ENCODE measurements around the gene OVAAL. TPM values are rescaled to one million over a fixed set of nuclear protein-coding genes. Genes with fewer than 3 reads are reported as not detected.

OVAAL gene
- total RNA-seq, 1 donor from 2014 or later: not detected

DNA sequence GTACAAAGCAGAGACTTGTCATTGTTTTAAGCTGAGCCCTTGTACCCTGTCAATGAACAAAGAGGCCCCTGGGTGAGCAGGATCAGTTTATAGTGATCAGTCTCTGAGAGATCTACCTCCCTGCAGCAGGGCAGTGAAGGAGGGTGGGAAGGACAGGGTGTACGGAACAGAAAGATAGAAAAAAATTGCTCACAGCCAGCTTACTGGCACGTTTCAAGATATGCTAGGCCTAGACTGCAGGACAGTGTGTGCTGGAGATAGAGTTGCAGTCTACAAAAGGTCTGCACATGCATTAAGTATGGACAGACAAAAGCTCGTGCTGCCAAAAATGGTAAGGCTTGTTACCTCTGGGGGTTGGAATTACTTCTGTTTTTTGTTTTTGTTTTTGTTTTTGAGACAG, 34.6 kb downstream of the OVAAL start:
- no peaks in the 10 kb centered on the region for H3K79me2 ChIP-seq (ENCODE audit: insufficient read depth, low read length)
- H3K9ac ChIP-seq (ENCODE audit: low read length): no peak overlapping the region
- H3K9me3 Mint-ChIP-seq (ENCODE audit: unreplicated experiment): peaks cover under 1% of the 10 kb centered on the region
- no peaks in the 10 kb centered on the region for H3K27me3 ChIP-seq (ENCODE audit: insufficient read depth, low read length)
- no peak overlapping the region for H3K27ac Mint-ChIP-seq (ENCODE audit: unreplicated experiment)
- H3K9me3 ChIP-seq (ENCODE audit: insufficient read depth, low read depth, low read length): peaks cover 2% of the 10 kb centered on the region
- H4K20me1 ChIP-seq (ENCODE audit: insufficient read depth, low read length): no peaks in the 10 kb centered on the region
- H3K36me3 ChIP-seq (ENCODE audit: insufficient read depth, low read length): no peaks in the 10 kb centered on the region
- FAIRE-seq: no peak
- H3K4me1 Mint-ChIP-seq (ENCODE audit: low read depth, unreplicated experiment): peaks cover 6% of the 10 kb centered on the region
- no peak for TF ChIP-seq EZH2 (IDR thresholded peaks at IDR 0.05; ENCODE audit: insufficient read depth, low read length)
- TF ChIP-seq, protein P1, sequence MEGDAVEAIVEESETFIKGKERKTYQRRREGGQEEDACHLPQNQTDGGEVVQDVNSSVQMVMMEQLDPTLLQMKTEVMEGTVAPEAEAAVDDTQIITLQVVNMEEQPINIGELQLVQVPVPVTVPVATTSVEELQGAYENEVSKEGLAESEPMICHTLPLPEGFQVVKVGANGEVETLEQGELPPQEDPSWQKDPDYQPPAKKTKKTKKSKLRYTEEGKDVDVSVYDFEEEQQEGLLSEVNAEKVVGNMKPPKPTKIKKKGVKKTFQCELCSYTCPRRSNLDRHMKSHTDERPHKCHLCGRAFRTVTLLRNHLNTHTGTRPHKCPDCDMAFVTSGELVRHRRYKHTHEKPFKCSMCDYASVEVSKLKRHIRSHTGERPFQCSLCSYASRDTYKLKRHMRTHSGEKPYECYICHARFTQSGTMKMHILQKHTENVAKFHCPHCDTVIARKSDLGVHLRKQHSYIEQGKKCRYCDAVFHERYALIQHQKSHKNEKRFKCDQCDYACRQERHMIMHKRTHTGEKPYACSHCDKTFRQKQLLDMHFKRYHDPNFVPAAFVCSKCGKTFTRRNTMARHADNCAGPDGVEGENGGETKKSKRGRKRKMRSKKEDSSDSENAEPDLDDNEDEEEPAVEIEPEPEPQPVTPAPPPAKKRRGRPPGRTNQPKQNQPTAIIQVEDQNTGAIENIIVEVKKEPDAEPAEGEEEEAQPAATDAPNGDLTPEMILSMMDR (IDR thresholded peaks at IDR 0.05; ENCODE audit: insufficient read depth, low read depth, low read length): no peak
- H2AFZ ChIP-seq (ENCODE audit: low read depth, low read length): peak overlapping the region; percentile 14
- no peaks in the 10 kb centered on the region for H3K36me3 Mint-ChIP-seq (ENCODE audit: low read depth, unreplicated experiment)
- H3K4me1 ChIP-seq (ENCODE audit: insufficient read depth, low read length): no peaks in the 10 kb centered on the region
- H3K4me3 ChIP-seq (ENCODE audit: insufficient read depth, low read depth, low read length): no peak overlapping the region
- no peaks in the 10 kb centered on the region for H3K27me3 Mint-ChIP-seq (ENCODE audit: low read depth, unreplicated experiment)
- DNase-seq (ENCODE audit: low read depth): no peak
- H3K4me3 Mint-ChIP-seq (ENCODE audit: unreplicated experiment): no peak overlapping the region
- H3K27ac ChIP-seq (ENCODE audit: low read depth, low read length): no peak overlapping the region
- no peak overlapping the region for H3K4me2 ChIP-seq (ENCODE audit: low read length)

DNA sequence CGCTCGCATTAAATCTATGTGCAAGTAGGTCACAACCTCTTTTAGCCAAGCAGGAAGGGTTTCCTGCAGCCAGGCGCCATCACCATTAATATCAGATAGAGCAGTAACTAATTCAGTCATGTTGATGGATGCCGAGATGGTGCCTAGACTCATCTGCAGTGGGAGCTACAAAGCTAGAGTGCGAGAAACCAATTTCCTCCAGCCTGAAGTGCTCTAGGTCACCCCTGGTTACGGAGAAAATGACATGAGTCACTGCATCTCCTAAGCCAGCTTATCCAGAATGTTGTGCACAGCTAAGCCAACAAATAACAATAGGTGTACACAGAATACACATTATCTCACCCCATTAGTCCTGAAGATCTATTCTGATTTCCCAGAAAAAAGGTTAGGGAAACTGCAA, 36.0 kb downstream of the OVAAL start:
- Histone ChIP-seq H3K79me2 (ENCODE audit: insufficient read depth, low read length) (no peaks in the 10 kb centered on the region), H4K20me1 (ENCODE audit: insufficient read depth, low read length) (no peaks in the 10 kb centered on the region), H3K36me3 (ENCODE audit: insufficient read depth, low read length) (no peaks in the 10 kb centered on the region), H3K27ac (ENCODE audit: low read depth, low read length) (no peak overlapping the region), H3K4me1 (ENCODE audit: insufficient read depth, low read length) (no peaks in the 10 kb centered on the region), H2AFZ (ENCODE audit: low read depth, low read length) (no peak overlapping the region), H3K9ac (ENCODE audit: low read length) (no peak overlapping the region), H3K9me3 (ENCODE audit: insufficient read depth, low read depth, low read length) (no peaks in the 10 kb centered on the region), H3K27me3 (ENCODE audit: insufficient read depth, low read length) (no peaks in the 10 kb centered on the region), H3K4me2 (ENCODE audit: low read length) (no peak overlapping the region), H3K4me3 (ENCODE audit: insufficient read depth, low read depth, low read length) (no peak overlapping the region)
- Mint-ChIP-seq H3K27ac (ENCODE audit: unreplicated experiment) (no peak overlapping the region), H3K27me3 (ENCODE audit: low read depth, unreplicated experiment) (no peaks in the 10 kb centered on the region), H3K4me3 (ENCODE audit: unreplicated experiment) (no peak overlapping the region), H3K4me1 (ENCODE audit: low read depth, unreplicated experiment) (peaks cover 13% of the 10 kb centered on the region), H3K9me3 (ENCODE audit: unreplicated experiment) (no peaks in the 10 kb centered on the region), H3K36me3 (ENCODE audit: low read depth, unreplicated experiment) (no peaks in the 10 kb centered on the region)
- no peak for FAIRE-seq
- TF ChIP-seq EZH2 (IDR thresholded peaks at IDR 0.05; ENCODE audit: insufficient read depth, low read length): no peak
- TF ChIP-seq, protein P1 (IDR thresholded peaks at IDR 0.05; ENCODE audit: insufficient read depth, low read depth, low read length): no peak
- DNase-seq (ENCODE audit: low read depth): no peak

DNA sequence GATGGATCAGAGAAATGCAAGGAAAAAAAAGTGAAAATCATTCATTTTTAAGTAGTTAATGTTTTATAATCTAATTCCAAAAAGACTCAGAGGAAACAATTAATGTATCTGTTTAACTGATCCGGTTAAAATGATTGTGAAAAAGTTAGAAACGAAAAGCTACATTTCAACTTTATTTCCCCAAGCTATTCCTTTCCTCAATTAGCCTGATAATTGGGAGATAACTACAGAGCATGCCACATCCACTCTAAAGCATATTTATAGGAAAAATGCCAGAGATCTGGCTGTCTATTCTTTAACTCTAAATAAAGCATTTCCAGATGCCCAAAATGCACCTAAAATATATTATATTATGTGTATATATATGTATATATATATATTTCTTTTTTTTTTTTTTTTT, 37.2 kb downstream of the OVAAL start:
- TF ChIP-seq EZH2 (IDR thresholded peaks at IDR 0.05; ENCODE audit: insufficient read depth, low read length): no peak
- TF ChIP-seq, protein P1 (IDR thresholded peaks at IDR 0.05; ENCODE audit: insufficient read depth, low read depth, low read length): no peak
- no peaks in the 10 kb centered on the region for H3K36me3 ChIP-seq (ENCODE audit: insufficient read depth, low read length)
- no peak overlapping the region for H2AFZ ChIP-seq (ENCODE audit: low read depth, low read length)
- no peak overlapping the region for H3K27ac ChIP-seq (ENCODE audit: low read depth, low read length)
- H3K4me2 ChIP-seq (ENCODE audit: low read length): no peak overlapping the region
- Mint-ChIP-seq H3K4me1 (ENCODE audit: low read depth, unreplicated experiment) (peaks cover 14% of the 10 kb centered on the region), H3K9me3 (ENCODE audit: unreplicated experiment) (no peaks in the 10 kb centered on the region), H3K36me3 (ENCODE audit: low read depth, unreplicated experiment) (no peaks in the 10 kb centered on the region), H3K27me3 (ENCODE audit: low read depth, unreplicated experiment) (no peaks in the 10 kb centered on the region), H3K27ac (ENCODE audit: unreplicated experiment) (no peak overlapping the region), H3K4me3 (ENCODE audit: unreplicated experiment) (no peak overlapping the region)
- DNase-seq (ENCODE audit: low read depth): no peak
- H3K79me2 ChIP-seq (ENCODE audit: insufficient read depth, low read length): no peaks in the 10 kb centered on the region
- no peak for FAIRE-seq
- no peak overlapping the region for H3K4me3 ChIP-seq (ENCODE audit: insufficient read depth, low read depth, low read length)
- H3K9ac ChIP-seq (ENCODE audit: low read length): no peak overlapping the region
- H4K20me1 ChIP-seq (ENCODE audit: insufficient read depth, low read length): no peaks in the 10 kb centered on the region
- H3K9me3 ChIP-seq (ENCODE audit: insufficient read depth, low read depth, low read length): no peaks in the 10 kb centered on the region
- H3K4me1 ChIP-seq (ENCODE audit: insufficient read depth, low read length): no peaks in the 10 kb centered on the region
- no peaks in the 10 kb centered on the region for H3K27me3 ChIP-seq (ENCODE audit: insufficient read depth, low read length)

Measured in astrocyte (in vitro differentiated cells and primary cell).